NCI-H1105 treated with DMSO at 0.1 percent for 48 hours (cell line): ENCODE measurements around the gene ARHGAP35.
"Not testable (repeated sequence)": the region's sequence is repeated elsewhere in the genome, so short reads cannot be mapped to it uniquely, and the experiment has no call there.

Experiments used
- DNase-seq: peaks from one replicate; lab custom pipeline; 2025; lab: John Stamatoyannopoulos, UW

Gene ARHGAP35

DNA sequence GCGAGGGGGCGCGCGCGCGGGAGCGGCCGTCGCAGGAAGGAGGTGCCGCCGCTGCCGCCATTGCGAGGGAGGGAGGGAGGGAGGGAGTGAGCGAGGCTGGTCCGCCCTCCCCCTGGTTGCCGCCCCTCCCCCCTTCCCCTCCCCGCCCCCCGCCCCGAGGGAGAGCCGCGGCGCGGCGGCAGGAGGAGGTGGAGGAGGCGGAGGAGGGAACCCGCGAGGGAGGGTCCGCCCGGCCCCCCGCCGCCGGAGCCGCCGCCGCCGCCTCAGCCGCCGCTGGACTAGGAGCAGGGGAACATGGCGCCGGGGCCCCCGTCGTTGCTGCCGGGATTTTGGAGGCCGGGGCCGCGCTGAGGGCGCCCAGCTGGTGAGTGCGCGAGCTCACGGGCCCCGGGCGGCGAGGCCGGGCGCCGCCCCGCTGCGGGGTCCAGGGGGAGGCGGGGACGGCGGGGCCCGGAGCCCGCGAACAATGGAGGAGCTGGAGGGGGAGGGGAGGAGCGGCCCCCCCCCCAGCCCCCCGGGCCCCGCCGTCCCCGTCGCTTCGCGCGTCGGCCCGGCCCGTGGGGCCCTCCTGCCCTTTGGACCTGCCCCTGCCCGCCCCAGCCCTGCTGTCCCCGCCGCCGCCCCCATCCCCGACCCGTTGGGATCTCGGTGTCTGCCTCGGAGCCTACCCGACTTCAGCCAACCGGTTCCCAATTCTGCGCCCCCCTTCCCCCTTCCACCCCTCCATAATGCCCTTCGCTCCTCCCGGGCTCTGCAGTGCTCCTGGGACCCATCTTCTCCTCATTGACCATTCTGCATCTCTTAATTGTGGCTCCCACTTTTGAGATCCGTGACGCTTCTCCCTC lies at the start of gene ARHGAP35:
ARHGAP35 (plus strand) TSS at position 152 of the 845 bp plus-strand sequence. CDS start 57,679 bp downstream, outside the sequence.
- no peak for DNase-seq

DNA sequence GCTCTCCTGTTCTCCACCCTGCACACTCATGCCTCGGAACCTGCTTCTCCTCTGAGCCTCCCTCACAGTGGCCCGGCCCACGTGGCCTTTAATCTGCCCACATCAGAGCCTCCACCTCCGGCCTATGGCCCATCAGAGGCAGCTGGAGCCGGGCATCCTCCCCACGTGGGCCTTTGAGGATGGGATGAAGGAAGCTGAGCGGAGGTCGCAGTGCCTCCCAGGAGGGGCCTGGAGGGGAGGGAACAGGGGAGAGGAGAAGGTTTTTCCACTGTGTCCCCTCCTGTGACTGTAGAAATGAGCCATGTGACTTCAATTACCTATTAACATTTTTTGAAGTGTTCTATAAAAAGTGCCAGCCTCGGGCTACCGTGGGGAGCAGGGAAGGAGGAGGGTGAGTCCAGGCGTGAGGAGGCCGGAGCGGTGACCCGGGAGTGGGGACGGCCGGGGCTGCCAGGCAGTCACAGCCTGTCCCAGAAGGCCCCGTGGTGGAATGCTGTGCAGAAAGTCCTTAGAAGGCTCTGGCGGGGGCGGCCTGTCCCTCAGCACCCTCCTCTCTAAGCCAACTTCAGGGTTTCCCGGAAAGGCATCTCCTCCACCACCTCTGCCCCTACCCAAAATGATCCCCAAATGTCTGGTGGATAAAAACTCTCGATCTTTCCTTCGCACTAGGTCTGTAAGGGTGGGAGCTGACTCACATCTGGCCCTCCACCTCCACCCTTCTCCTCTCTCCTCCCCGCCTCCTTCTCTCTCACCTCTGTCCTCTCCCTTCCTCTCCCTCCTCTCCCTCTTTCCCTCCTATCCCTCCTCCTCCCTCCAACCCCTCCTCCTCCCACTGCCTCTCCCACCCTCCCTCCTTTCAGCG lies 47.6 kb upstream of the ARHGAP35 start:
- DNase-seq = no peak

DNA sequence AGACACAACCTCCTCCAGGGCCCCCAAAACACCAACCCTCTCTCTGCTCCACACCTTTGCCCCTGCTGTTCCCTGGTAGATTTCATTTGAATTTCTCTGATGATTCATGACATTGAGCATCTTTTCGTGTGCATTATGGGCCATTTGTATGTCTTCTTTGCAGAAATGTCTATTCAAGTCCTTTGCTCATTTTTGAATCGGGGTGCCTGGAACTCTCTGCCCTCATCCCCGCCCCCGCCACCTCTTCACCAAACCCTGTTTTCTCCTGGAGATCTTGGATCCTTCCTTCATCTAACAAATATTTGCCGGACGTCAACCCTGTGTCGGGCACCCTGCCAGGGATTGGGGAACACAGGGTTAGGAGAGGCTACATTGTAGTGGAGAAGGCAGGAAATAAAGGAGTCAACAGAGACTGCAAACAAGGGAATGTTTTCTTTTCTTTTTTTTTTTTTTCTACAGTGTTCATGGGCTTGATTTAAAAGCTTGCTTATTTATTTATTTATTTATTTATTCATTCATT lies 46.9 kb upstream of the ARHGAP35 start:
- no peak for DNase-seq

DNA sequence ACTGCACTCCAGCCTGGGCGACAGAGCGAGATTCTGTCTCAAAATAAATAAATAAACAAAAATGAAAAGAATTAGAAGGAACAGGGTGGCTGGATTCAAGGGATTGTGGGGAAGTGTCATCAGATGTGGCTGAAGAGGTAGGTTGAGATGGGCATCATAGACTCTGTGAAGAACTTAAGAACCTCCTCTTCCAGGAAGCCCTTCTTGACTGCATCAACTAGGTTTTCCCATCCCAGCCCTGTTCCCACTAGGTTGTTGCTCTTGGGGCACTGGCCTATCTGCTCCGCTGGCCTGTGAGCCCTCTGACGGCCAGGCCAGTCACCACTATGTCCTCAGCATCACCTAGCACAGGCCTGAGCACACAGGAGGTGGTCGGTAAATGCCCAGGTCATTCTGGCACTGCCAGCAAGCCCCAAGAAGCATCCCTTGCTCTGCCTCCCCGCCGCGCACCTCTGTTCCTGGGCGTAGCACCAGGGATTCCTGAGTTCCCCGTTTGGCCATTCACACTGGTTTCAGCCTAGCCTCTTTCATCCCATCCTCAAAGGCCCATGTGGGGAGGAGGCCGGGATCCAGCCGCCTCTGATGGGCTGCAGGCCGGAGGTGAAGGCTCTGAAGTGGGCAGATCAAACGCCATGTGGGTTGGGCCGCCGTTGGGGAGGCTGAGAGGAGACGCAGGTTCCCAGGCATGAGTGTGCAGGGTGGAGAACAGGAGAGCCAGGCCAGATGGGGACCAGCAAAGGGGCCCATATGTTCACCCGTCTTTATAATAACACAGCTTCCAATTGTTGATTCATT lies 44.8 kb upstream of the ARHGAP35 start:
- no peak for DNase-seq

DNA sequence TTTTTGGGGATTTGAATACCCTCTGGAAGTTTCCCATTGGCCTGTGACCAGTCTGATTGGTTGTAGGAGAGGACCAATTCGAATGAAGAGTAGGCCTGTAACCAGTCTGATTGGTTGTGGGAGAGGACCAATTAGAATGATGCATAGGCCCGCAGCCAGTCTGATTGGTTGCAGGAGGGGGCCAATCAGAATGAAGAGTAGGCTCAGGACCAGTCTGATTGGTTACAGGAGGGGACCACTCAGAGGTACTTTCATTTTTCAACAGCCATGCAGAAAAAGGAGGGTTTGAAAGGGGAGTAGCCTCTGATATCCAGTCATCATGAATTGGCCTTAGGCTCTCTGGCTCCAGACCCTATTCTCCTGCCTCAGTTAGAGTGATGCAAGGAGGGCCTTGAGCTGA lies 42.0 kb upstream of the ARHGAP35 start:
- DNase-seq = no peak

DNA sequence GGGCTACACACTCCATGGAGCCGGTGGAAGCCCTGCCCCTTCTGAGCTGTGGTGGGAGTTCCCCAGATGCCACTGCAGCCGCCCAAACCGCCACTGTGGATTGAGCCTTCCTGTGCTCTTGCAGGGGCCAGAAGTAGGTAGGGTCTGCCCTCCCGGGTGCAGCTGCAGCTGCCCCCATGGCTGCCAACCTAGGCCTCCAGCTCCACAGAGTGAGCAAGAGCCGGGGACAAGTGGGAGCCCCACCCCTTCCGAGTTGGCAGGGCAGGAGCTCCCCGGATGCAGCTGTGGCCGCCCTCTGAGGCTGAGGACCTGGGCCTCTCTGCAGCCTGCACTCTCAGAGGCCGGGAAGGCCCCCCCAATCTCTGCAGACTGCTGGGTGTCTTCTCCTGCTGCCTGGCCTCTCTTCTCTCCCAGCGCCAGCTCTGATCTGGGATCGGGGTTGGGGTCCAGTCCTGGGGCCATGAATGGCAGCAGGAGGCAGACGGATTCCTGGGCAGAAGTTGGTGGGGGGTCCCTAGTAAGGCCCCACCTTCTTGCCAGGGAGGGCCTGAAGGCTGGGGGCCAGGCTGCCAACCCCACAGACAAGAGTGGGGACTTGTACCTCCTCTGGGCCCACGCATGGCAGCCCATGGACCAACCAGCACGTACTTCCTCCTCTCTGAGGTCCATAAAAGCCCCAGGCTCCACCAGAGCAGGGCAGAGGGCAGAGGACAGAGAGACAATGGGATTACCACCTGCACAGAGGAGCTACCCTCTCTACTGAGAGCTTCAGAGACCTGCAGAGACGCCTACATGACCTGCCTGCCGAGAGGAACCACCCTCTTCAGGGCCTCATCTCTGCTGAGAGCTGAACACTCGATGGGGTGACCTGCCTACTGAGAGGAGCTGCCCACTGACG lies 39.0 kb upstream of the ARHGAP35 start:
- DNase-seq = no peak

DNA sequence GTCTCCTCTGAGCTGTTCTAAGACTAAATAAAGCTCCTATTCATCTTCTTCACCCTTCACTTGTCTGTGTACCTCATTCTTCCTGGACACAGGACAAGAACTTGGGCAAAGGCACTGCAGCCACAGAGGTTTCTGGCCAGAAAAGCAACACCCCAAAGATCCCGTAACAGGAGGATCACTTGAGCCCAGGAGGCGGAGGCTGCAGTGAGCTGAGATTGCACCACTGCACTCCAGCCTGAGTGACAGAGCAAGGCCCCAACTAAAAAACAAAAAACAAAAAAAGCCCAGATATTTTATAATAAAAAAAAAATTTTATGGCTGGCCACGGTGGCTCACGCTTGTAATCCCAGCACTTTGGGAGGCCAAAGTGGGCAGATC lies 38.4 kb upstream of the ARHGAP35 start:
- DNase-seq = not testable (repeated sequence)

DNA sequence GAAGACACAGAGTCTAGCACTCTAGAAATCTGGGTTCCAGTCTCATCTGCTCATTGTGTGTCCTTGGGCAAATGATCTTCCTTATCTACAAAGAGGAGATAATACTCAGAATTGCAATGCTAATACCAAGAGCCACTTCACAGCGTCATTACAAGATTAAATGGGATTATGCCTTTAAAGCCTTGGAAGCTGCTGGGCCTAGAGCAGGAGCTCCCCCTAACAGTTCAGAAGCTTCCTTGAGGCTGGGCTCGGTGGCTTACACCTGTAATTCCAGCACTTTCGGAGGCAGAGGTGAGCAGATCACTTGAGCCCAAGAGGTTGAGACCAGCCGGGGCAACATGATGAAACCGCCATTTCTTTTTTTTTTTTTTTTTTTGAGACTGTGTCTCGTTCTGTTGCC lies 37.7 kb upstream of the ARHGAP35 start:
- DNase-seq = no peak

DNA sequence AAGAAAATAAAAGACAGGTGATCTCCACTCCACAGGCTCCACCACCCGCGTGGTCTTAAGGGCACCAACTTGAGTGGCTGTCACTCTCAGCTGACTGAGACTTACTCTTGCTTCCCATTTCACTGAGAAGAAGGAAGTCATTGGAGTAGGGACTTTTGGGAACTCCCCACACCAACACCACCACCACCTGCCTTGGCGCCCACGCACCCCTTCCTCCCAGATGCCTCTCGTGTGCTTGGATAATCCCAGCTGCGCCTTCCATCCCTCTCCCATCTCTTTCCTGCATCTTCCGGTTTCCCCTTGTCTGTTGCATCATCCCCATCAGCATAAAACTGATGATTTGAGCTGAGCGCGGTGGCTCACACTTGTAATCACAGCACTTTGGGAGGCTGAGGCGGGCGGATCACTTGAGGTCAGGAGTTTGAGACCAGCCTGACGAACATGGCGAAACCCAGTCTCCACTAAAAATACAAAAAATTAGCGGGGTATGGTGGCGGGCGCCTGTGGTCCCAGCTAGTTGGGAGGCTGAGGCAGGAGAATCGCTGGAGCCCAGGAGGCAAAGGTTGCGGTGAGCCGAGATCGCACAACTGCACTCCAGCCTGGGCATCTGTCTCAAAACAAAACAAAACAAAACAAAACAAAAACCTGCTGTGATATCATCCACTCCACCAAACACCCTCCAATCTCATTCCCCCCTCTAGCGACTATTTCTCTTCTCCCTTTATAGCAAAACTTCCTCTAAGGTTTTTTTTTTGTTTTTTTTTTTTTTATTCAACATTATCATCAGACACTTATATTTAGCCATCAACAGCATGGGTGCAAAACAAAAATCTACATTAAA lies 35.7 kb upstream of the ARHGAP35 start:
- DNase-seq = no peak

DNA sequence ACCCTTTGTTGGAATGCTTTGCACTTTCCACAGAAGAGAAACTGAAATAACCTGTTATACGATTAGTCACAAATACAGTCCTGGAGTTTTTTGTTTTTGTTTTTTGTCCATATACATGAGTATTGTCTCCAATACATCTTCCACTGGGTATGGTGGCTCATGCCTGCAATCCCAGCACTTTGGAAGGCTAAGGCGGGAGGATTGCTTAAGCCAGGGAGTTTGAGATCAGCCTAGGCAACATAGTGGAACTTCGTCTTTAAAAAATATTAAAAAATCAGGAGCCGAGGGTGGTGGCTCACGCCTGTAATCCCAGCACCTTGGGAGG lies 35.1 kb upstream of the ARHGAP35 start:
- no peak for DNase-seq

DNA sequence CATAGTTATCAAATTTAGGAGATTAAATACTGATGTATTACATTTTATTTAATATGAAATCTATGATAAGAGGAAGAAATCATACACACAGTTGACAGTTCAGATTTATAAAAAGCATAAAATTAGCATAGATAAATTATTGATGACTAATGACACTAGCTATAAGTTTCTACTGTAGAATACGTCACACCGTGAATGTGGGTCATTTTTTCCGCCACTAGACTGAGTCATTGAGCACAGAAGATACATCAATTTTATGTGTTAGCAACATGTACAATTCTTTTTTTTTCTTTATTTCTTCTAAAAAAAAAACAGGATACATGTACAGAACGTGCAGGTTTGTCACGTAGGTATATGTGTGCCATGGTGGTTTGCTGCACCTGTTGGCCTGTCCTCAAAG lies 32.3 kb upstream of the ARHGAP35 start:
- no peak for DNase-seq

DNA sequence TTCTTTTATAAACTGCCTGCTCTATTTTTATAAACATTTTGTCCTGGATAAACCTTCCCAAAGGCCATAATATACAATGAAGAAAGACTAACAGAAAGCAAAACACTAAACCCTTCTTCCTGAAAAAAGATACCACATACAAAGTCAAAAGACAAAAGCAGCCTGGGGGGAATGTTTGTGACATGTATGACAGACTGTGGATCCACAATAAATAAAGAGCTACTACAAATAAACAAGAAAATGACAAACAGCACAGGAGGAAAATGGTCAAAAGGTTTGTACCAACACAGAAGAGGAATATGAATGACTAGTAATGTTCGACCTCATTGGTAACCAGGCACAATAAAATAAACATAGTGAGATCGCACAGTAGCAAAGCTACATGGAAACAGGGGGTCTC lies 29.9 kb upstream of the ARHGAP35 start:
- no peak for DNase-seq

DNA sequence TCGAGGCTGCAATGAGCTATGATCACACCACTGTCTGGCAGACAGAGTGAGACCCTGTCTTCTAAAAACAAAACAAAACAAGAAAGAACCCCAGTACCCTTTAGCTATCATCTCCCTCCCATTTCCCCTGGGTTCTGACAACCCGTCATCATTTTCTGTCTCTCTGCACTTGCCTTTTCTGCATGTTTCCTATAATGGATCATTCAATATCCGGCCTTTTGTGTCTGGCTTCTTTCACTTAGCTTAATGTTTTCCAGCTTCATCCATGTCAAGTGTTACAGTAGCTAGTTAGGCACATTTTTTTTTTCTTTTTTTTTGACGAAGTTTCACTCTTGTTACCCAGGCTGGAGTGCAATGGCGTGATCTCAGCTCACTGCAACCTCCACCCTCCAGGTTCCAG lies 26.7 kb upstream of the ARHGAP35 start:
- no peak for DNase-seq

DNA sequence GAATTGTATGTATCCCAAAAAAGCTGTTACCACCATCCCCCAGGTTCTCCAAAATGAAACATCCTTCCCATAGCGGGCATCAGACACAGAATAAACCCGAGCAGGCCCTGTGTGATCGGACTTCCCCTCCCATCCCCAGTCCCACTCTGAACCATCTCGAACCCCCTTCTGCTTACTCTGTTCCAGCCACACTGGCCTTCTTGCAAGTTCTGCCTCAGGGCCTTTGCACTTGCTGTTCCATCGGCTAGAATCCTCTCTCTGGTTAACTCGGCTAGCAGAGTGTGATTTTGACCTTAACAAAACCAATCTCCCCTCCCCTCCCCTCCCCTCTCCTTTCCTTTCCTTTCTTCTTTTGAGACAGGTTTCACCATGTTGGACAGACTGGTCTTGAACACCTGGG lies 25.8 kb upstream of the ARHGAP35 start:
- DNase-seq = no peak

DNA sequence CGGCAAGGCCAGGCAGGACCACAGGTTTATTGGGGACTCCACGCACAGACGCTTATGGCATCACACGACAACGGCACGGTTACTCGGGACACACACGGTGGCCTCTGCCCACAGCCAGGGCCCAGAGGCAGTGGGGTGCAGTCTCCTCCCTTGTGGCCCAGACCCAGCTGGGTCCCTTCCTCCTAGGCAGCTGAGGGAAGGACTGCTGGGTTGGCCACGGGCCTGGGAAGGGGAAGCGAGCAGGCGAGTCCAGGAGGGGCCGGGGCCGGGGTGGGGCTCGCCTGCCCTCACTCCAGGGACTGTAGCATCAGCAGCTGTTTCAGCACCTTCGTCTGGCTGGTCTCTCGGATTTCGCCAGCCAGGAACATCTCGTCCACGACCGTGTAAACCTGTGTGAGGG lies 22.6 kb upstream of the ARHGAP35 start:
- no peak for DNase-seq

DNA sequence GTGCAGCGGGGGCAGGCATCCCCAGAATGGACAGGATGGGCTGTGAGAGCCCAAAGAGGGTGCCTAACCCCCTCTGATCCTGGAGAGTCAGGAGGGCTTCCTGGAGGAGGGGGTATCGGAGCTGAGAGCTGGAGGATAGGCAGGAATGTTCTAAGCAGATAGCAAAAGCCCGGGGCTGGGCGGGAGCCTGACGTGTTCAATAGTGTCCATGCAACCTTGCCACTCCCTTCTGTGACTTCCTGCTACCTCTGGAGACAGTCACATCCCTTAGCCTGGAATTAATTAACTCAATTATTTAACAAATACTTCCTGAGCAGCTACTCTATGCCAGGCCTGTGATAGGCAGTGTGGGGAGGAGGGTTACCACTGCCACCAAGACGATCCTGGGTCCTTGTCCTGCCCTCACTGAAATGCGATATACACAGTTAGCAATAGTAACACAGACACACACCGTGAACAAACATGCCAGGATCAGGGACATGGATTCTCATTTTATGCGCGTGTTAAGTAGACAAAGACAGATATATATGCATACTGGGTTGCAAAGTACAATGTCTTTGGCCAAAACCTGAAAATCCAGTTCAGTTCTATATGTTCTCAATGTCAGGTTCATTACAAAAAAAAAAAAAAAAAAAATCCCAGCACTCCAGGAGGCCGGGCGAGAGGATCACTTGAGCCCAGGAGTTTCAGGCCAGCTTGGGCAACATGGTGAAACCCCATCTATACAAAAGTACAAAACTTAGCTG lies 20.9 kb upstream of the ARHGAP35 start:
- no peak for DNase-seq

DNA sequence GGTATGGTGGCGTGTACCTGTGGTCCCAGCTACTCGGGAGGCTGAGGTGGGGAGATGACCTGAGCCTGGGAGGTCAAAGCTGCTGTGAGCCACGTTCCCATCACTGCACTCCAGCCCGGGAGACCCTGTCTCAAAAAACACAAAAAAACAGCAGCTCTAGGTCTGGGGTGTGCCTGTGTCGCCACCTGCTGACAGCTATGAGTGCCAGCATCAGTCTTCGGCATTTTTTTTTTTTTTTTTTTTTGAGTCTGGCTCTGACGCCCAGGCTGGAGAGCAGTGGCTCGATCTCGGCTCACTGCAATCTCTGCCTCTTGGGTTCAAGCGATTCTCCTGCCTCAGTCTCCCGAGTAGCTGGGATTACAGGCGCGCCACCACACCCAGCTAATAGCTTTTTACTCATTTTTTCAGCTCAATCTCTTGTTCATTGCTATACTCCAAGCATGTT lies 20.3 kb upstream of the ARHGAP35 start:
- peak; percentile 66 for DNase-seq

DNA sequence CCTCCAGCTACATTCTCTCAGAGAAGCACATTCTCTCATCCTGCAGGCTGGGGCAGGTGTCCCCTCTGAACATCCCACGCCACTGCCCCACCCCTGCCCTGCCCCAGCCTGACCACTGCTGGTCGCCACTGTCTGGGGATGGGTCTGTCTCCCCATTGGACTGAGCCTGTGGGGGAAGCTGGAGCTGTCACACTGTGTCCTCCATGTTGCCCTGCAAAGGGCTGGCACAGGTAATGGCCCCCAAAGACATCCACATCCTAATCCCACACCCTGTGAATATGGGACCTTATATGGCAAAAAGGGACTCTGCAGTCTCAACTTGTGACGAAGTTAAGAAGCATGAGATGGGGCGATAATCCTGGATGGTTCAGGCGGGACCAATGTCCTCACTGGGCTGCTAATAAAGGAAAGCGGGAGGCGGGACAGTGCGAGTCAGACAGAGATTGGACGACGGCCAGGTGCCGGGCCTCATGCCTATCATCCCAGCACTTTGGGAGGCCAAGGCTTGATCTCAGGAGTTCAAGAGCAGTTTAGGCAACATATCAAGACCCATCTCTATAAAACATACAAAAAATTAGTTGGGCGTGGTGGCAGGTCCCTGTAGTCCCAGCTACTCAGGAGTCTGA lies 19.2 kb upstream of the ARHGAP35 start:
- DNase-seq = no peak

DNA sequence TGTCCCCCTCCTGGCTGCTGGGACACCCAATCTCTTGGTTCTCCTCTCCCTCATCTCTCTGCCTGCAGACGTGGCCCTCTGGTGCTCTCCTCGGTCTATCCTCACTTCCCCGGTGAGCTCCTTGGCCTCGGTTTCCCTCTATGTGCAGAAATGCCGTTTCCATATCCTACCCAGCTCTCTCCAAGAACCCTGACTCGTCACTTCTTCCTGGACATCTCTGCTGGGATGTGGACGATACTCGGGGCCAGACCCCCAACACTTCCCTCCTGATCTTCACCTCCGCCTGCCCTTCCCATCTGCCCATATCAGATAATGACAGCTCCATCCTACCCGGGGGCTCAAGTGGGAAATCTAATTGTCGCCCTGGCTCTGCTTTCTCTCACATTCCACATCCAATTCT lies 18.0 kb upstream of the ARHGAP35 start:
- no peak for DNase-seq
